SK-N-SH (cell line): ENCODE results near the gene NXNL2.

Source experiments
- MEF2A ChIP-seq: IDR thresholded peaks from 2 replicates; pipeline ENCODE4 v1.4.0; 2012; ENCODE audit warnings: low read depth, borderline replicate concordance
- POLR2AphosphoS5 ChIP-seq: IDR thresholded peaks from 2 replicates; pipeline ENCODE4 v1.6.1; 2012; ENCODE audit warnings: low read depth, low read length
- TF ChIP-seq, protein P1 (sequence below): fragments of 200-600 bp; sonication (generic); IDR thresholded peaks from 2 replicates; pipeline ENCODE4 v1.6.1; 2017; ENCODE audit warnings: antibody characterized with exemption, mild to moderate bottlenecking, moderate library complexity

DNA sequence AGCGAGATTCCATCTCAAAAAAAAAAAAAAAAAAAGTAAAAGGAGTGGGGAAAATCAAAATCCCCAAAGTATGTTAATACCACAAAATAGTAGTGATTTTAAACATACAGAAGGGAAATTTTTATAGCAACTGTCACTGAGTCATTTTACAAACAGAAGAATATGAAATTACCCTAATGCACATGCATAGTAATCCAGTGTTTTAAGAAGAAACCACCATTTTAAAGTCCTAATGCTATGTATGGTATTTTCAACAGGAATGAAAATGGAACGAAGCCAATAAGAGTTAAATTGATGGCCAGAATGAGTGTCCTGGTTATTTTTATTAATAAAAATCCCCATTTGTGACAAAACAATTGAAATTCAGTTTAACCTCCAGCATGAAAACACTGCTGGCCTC lies 26.7 kb upstream of the NXNL2 start:
- TF ChIP-seq POLR2AphosphoS5, result no peak
- TF ChIP-seq, protein P1, sequence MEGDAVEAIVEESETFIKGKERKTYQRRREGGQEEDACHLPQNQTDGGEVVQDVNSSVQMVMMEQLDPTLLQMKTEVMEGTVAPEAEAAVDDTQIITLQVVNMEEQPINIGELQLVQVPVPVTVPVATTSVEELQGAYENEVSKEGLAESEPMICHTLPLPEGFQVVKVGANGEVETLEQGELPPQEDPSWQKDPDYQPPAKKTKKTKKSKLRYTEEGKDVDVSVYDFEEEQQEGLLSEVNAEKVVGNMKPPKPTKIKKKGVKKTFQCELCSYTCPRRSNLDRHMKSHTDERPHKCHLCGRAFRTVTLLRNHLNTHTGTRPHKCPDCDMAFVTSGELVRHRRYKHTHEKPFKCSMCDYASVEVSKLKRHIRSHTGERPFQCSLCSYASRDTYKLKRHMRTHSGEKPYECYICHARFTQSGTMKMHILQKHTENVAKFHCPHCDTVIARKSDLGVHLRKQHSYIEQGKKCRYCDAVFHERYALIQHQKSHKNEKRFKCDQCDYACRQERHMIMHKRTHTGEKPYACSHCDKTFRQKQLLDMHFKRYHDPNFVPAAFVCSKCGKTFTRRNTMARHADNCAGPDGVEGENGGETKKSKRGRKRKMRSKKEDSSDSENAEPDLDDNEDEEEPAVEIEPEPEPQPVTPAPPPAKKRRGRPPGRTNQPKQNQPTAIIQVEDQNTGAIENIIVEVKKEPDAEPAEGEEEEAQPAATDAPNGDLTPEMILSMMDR, result no peak
- no peak for TF ChIP-seq MEF2A
